ENCODE data around the gene KLRF2. TPM values are rescaled to one million over a fixed set of nuclear protein-coding genes. Genes with fewer than 3 reads are reported as not detected.

The KLRF2 gene
- total and polyA plus RNA-seq, 10 donors, result 0.17 TPM; not detected in 9

- 91 to 99% (median 95%) methylated on average over 2 of the region's 2 CpGs for WGBS, 5 donors
- no peak for DNase-seq
- intact Hi-C loops (cut with DNase I; ENCODE audit: low total_unique reads), result no loop called here
- TF ChIP-seq CTCF (IDR thresholded peaks at IDR 0.05 in 8 of 11, conservative IDR thresholded peaks at IDR 0.05 in 3 of 11) (no peak), POLR2A (IDR thresholded peaks at IDR 0.05) (no peak), POLR2AphosphoS5 (IDR thresholded peaks at IDR 0.05) (no peak)
- H3K4me3 ChIP-seq, result no peak overlapping the region
- H3K27ac ChIP-seq, result no peak overlapping the region
- H3K9me3 ChIP-seq, result peaks cover 0 to 35% (median 32%) of the 10 kb centered on the region in 8 donors
- no peaks in the 10 kb centered on the region for H3K27me3 ChIP-seq (replicated peaks in 1 of 7)
- peaks cover 2 to 76% (median 42%) of the 10 kb centered on the region in 6 donors for H3K36me3 ChIP-seq
- peaks cover 0 to 18% (median 4%) of the 10 kb centered on the region in 6 donors for H3K4me1 ChIP-seq
These were observed 29.4 kb upstream of the KLRF2 start for GRCh38 chr12:9851927-9852326.

GRCh38 chr12:9856151-9856550 lies 25.1 kb upstream of the KLRF2 start:
- WGBS, 5 donors, result 40 to 87% (median 72%) methylated on average over 1 of the region's 1 CpG
- Histone ChIP-seq H3K27me3 (replicated peaks in 1 of 7) (no peaks in the 10 kb centered on the region), H3K4me3 (no peak overlapping the region), H3K36me3 (peaks cover 2 to 75% (median 49%) of the 10 kb centered on the region in 6 donors), H3K9me3 (no peaks in the 10 kb centered on the region), H3K27ac (peak overlapping the region in 3 of 8 donors; percentile 27 to 58 (median 39)), H3K4me1 (peaks cover 6 to 59% (median 23%) of the 10 kb centered on the region in 6 donors)
- intact Hi-C loops (cut with DNase I; ENCODE audit: low total_unique reads), result no loop called here
- TF ChIP-seq POLR2AphosphoS5 (IDR thresholded peaks at IDR 0.05) (no peak), POLR2A (IDR thresholded peaks at IDR 0.05) (no peak), CTCF (IDR thresholded peaks at IDR 0.05 in 8 of 11, conservative IDR thresholded peaks at IDR 0.05 in 3 of 11) (no peak)
- no peak for DNase-seq

GRCh38 chr12:9856894-9857293 lies 24.4 kb upstream of the KLRF2 start:
- no peak overlapping the region for H3K4me3 ChIP-seq
- intact Hi-C loops (cut with DNase I; ENCODE audit: low total_unique reads), result no loop called here
- WGBS, 5 donors, result 36 to 70% (median 56%) methylated on average over 3 of the region's 3 CpGs
- H3K27me3 ChIP-seq (replicated peaks in 1 of 7), result no peaks in the 10 kb centered on the region
- H3K4me1 ChIP-seq, result peaks cover 10 to 67% (median 29%) of the 10 kb centered on the region in 6 donors
- peak overlapping the region in 4 of 8 donors; percentile 27 to 58 (median 34) for H3K27ac ChIP-seq
- H3K9me3 ChIP-seq, result no peaks in the 10 kb centered on the region
- H3K36me3 ChIP-seq, result peaks cover 0 to 71% (median 46%) of the 10 kb centered on the region in 6 donors
- TF ChIP-seq CTCF (IDR thresholded peaks at IDR 0.05 in 8 of 11, conservative IDR thresholded peaks at IDR 0.05 in 3 of 11) (no peak), POLR2AphosphoS5 (IDR thresholded peaks at IDR 0.05) (no peak), POLR2A (IDR thresholded peaks at IDR 0.05) (no peak)
- DNase-seq, result no peak

GRCh38 chr12:9858135-9858534 lies 23.2 kb upstream of the KLRF2 start:
- H3K4me3 ChIP-seq, result no peak overlapping the region
- H3K9me3 ChIP-seq, result peaks cover 0 to 7% (median 2%) of the 10 kb centered on the region in 8 donors
- H3K4me1 ChIP-seq, result peaks cover 10 to 79% (median 33%) of the 10 kb centered on the region in 6 donors
- no peaks in the 10 kb centered on the region for H3K27me3 ChIP-seq (replicated peaks in 1 of 7)
- TF ChIP-seq POLR2AphosphoS5 (IDR thresholded peaks at IDR 0.05) (no peak), POLR2A (IDR thresholded peaks at IDR 0.05) (no peak), CTCF (IDR thresholded peaks at IDR 0.05 in 8 of 11, conservative IDR thresholded peaks at IDR 0.05 in 3 of 11) (no peak)
- H3K36me3 ChIP-seq, result peaks cover 0 to 71% (median 34%) of the 10 kb centered on the region in 6 donors
- no peak for DNase-seq
- no peak overlapping the region for H3K27ac ChIP-seq
- intact Hi-C loops (cut with DNase I; ENCODE audit: low total_unique reads), result no loop called here
